NK-92 (cell line): ENCODE measurements around the gene RASGRP2.

Experiments used
- DNase-seq: peaks from one replicate; lab custom pipeline; 2025; ENCODE audit not compliant: unreplicated experiment; lab: John Stamatoyannopoulos, UW

Gene RASGRP2

DNA sequence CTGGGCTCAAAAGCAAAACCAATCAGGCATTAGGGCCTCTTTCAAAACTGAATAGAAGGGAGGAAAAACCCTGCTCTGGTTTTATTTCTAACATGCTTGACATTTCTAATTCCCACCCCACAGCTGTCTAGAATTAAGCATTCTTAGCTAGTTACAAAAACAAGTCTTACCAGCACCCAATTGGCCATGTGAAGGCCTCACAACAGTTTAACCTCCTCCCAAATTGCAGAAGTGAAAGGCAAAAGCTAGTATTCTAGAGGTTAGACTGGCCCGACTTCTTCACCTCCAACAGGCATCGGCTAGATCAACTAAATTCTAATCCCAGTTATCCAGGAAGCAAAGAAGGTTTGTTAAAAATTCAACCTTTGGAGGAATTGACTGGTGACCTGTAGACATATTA lies 27.9 kb upstream of the RASGRP2 start:
- no peak for DNase-seq

DNA sequence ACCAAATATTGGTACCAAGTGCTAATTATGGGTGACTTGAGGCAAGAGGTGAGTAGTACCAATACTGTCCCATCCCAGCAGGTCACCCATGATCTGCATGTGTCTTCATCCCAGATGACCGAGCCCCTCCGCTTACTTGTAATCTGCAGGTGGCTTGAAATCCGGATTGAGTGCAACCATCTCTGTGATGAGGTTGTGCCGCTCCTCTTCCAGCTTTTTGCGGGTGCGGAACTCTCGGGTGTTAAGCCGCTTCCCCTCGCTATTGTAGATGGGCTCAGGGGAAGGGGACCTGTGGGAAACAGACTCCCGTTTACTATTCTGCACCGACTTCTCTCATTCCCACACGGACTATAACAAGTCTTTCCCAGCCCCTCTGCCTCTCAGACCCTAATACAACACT lies 26.2 kb upstream of the RASGRP2 start:
- no peak for DNase-seq

DNA sequence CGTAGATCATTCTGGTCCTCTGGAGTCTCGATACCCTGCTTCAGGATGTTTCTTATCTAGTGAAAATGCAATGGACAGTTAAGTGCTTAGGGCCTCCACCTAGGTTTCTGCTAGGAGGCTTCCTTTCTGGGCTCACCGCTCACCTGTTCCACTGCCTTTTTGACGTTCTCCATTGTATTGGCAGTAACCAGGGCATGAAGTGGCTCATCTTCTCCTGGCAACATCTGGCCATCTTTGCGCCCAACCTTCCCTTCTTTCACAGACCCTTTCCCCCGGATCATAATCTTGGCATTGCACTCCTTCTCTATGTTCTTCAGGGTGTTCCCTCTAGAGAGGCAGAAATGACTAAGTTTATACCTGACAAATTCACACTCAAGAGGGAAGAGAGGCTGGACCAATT lies 25.3 kb upstream of the RASGRP2 start:
- DNase-seq: no peak

DNA sequence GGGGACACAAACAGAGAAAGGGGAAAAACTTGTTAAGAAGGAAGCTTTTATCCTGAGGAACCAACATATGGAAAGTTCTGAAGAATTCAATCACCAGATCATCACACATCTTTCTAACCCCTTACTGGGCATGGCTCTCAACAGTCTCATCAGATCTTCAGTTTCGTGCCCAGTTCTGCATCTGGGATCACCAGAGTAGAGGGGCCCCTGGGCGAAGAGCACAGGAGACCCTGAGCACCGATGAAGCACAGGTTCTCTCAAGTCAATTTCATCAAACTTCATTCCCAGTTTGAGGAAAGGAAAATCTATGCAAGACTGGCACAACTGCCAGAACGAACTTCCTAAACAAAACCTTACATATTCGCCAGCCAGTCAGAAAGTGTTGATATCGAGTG lies 24.4 kb upstream of the RASGRP2 start:
- DNase-seq: no peak

DNA sequence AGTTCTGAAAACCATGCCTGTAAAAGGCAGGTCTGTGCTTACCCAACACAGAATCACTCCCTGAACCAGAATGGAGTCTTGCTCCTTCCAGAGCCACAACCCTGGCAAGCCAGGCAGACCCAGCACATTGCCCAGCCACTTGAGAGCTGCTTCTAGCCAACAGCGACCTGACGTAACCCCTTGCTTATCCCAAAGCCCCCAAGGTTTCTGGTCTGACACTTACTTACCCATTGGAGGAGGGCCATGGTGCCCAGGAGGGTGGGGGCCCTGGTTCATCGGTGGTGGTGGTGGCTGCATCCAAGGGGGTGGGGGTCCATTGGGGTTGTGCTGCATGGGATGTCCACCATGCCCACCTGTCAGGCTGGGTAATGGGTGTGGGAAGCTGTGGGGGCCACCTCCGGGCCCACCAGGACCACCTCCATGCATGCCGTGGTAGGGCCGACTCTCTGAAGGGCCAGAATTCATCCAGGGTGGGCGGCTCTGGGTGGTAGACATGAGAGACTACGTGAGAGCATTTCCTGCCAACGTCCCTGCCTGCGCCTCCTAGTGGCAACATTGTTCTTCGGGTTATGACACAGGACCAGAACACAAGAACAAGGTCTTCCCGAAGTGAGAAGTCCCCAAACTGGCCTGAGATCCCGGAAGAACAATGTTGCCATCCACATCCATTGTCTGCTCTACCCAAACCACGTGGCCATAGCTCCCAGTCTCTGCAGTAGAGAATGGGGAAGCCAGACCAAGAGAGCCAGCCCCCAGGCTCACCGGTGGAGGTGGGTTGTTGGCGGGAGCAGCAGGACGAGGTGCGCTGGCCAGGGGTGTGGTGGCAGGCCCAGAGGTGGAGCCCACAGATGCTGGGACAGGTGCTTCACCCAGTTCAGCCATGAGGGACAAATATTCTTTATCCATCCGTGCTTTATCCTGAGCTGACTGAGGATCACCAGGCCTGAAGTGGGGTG lies 23.7 kb upstream of the RASGRP2 start:
- DNase-seq: no peak

DNA sequence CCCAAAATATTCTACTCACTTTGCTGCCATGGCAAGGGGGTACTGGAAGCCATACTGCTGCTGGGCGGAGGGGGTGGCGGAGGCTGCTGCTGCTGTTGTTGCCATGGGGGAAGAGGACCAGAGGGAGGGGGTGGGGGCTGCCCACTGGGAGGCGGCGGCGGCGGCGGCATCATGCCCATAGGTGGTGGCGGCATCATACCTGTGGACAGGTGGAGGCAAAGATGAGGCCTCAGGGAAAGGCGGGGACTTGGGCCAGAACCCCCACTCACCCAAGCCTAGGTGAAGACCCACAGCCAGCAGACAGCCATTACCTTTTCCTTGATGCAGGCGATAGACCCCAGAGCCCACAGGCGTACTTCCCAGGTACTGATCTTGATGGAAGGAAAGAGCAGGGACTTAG lies 22.9 kb upstream of the RASGRP2 start:
- DNase-seq: no peak

DNA sequence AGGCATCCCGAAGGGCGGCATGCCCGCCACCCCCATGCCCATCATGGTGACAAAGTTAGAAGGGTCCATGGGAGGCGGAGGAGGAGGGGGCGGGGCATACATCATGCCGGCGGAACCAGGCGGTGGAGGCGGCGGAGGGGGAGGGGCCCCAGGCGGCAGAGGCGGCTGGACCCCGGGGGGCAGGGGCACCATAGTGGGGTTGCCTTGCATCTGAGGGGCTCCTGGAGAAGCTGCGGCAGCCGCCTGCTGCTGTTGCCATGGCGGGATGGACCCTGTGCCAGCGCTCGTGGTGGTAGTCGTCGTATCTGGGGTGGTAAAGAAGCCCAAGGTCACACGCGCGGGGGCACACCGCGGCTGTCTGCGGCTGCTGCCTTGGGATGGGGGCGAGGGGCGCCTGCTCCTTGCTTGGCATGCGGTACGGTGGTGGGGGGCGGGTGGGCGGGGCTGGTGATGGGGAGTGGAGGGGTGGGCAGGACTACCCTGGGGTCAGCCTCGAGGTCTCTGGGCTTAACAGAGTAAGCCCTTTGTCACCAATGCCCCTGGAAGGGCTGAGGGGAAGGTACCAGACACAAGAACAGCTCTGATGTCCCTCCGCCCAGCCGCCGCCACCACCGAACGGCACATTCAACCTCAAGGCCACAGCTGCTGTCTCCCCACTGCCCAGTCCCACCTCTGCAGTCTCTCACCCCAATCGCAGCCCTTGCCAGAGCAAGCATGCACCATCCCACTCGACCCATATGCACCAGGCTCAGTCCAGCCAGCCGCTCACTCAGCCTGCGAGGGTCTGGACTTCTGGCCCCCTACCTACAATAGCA lies 22.1 kb upstream of the RASGRP2 start:
- no peak for DNase-seq

DNA sequence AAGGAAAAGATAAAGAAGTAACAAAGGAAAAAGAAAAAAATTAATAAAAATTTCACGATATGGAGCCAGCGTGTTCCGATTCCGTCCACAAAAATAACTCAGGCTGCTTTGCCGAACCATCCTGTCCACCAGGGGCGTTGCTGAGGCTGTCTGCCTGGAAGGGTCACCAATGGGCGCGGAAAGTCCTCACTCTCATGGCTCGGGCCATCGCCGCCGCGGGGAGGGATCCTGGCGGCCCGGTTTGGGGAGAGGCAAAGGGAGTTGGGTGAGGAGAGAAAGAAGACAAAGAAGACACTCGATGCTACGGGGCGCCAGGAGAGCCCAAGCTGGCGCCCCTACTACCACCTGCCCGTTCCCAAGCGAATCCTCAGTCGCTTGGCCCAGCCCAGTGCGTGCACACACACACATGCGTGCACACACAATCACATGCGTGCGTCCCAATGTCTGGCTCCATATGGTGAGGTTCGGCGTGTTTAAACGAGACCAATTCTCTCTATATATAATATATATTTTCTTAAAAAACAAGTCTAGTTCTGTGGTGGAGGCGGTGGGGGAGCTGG lies 21.4 kb upstream of the RASGRP2 start:
- DNase-seq: no peak

DNA sequence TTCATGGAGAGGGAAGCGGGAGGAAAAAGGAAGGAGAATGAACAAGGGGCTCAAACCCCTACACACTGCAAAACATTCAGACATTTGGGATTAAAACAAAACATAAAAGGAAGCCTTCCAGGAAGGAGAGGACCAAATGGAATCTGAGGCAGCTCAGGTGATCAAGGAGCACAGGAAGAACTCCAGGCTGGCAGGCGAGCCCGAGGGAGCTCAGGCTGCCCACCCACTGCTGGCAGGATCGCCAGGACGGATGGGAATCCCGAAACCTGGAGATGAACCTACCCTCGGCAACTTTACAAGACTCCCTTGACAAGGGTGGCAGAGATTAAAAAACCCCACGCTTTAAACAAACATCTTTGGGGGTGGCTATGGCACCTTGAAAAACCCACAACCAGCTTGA lies 20.8 kb upstream of the RASGRP2 start:
- no peak for DNase-seq

DNA sequence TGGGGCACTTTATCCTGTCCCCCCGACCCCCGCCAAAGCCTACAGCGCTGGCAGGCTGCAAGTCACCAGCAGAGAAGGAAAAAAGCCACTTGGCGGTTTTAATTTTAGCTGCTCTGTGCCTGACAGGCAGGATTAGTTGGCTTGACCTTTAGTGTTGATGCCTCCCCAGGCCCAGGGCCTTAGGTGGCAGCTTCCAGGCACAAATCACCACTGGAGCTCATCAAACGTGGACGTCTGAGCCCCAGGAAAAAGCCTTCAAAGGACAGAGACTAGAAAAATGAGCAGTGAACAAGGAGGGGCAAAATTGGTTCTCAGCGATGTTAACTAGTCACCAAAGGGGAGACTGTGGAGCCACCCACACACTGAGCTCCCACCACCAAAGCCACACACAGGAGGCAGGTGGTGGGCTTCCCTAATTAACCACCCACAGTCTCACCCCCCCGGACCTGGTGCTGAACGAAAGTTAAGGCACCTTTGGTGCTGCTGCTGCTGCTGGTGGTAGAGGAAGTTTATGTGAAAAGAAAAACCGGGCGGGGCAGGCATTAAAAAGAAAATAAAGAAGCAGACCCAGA lies 20.2 kb upstream of the RASGRP2 start:
- no peak for DNase-seq

DNA sequence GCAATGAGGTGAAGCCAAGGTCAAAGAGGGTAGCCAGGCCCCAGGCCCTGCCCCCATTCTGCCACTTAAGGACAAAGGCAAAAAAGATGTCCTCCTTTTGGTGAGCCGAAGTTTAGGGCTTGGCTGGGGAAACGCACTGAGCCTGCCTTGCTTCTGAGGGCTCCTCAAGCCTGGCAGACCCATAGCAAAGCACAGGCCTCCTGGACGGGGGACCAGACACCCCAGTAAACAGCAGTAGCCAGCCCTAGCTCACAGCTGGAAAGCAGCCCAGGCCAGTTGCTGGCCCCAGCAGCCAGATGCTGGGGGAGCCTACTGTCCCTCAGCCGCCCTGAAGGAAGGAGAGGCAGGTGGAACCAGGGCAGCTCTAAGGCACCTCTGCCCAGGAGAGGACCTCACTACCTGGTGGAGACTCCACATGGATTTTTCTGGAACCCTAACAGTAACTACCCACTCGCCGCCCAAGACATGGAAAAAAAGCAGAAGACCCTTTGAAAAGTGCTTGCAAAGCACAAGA lies 19.6 kb upstream of the RASGRP2 start:
- DNase-seq: no peak

DNA sequence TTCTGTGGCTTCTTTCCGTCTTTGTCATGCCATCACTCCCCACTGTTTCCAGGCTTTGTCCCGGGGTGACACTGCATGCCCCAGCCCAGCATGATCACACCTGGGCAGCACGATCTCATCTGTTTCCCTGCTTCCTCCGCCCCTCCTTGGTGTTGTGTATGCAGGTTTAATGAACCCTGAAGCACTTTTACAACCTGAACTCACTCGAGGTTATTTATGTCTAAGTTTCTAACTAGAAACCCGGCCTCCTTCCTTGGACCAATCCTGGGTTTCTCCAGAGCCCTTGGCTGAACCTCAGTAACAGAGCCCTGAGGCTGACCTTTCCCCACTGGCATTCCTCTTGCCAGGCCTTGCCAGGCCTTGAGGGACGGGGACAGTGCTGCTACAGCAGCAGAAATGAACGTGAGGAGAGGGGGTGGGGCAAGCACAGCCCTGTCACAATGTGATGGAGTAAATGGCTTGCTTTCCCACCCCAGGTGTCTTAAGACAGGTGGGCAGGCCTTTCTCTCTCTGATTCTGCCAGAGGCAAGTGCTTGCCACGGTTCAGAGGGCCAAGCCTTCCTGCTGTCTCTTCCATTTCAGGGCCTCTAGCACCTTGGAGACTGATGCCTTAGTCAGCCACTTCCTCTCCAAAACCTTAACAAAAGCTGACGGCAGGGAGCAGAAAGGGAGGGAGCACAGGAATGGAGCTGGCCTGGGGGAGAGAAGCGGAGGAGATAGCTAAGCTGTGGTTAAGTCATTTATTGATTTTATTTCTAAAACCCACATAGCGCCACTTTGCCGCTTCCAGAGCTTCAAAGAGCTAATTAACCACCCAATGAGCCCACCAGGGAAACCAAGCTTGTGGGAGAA lies 19.0 kb upstream of the RASGRP2 start:
- DNase-seq: no peak

DNA sequence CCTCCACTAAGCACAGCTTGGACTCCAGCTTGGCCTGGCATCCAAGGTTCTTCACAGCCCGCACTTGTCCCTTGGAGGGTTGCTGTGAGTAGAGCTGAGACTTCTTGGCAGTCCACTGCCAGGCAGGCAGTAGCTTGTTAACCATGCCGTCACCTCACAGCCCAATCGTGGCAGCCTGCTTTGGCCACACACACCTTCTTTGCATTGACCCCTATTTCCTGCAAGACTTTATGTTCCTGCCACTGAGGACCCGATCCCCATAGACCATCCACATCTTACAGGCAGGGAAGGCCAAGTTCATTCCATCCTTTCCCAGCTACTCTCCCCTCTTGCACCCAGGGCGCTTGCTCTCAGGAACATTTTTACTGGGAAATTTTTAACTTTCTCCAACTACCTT lies 18.3 kb upstream of the RASGRP2 start:
- no peak for DNase-seq

DNA sequence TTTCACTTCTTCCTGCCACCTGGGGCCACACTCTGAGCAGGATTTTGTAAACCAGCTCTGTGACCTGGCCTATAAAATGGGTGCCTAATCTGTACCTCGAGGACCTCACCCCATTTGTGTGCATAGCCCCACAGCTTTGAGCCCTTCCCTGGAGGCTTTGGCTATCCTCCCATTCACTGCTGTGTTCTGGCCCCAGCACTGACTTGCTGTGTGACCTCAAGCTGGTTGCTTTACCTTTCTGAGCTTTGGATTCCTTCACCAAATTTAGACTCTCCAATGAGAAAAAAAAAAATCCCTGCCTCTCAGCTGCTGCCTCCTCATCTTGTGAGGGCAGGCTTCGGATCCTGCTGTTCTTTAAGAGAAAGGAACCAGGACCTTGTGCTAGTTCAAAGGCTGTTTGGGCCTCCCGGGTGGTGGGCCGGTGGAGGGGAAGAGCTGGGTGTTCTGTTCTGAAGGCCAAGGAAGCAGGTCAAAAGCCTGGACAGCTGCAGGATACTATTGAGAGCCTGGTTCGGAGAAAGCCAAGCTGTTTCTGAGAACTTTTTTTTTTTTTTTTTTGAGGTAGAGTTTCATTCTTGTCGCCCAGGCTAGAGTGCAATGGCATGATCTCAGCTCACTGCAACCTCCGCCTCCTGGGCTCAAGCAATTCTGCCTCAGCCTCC lies 16.9 kb upstream of the RASGRP2 start:
- DNase-seq: no peak

DNA sequence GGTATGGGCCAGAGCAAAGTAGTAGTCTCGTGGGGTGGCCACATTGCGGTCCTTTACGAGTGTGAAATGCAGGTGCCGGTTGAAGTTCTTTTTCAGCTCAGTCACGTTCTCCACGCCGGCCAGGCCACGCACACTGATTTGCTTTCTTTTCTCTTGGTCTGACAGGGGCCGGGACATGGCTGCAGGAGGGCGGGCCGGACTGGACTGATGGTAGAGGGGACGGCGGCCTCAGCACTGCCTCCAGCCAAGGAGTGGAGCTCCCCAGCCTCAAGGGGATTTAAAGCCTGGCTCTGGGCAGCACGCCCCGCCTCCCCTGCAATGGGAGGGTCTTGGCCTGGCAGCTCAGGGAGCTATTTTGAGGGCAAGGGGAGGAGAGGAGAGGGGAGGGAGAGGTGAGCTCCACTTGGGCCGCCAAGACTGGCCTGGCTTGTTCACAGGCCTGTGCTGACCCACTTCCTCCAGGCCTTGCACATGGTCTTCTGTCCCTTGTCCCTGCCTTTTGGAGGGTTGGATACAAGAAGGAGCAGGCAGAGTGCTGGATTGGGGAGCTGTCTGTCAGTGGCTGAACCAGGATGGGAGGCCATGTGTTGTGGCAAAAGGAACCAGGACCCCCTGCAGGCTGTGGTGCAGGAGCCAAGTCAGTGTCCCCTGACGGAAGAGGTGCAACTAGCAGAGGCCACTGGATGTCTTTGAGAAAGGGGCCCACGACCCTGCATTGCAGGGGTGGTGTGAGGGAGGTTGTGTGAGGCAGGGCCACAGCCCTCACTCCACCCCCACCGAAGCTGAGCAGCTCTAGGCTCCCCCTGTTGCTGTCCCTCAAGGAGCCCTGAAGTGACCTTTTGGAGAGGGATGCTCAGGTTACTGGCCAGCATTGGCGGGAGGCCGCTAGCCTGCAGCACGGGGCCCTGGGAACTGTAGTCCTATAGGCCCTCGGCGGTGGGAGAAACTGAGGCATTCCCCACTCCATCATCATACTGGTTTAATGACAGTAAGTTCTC lies 16.1 kb upstream of the RASGRP2 start, which contains the start of gene PYGM:
Gene PYGM (minus strand): TSS at position 253 of the 998 bp plus-strand sequence. CDS start 76 bp downstream, at position 177.
- DNase-seq: no peak

DNA sequence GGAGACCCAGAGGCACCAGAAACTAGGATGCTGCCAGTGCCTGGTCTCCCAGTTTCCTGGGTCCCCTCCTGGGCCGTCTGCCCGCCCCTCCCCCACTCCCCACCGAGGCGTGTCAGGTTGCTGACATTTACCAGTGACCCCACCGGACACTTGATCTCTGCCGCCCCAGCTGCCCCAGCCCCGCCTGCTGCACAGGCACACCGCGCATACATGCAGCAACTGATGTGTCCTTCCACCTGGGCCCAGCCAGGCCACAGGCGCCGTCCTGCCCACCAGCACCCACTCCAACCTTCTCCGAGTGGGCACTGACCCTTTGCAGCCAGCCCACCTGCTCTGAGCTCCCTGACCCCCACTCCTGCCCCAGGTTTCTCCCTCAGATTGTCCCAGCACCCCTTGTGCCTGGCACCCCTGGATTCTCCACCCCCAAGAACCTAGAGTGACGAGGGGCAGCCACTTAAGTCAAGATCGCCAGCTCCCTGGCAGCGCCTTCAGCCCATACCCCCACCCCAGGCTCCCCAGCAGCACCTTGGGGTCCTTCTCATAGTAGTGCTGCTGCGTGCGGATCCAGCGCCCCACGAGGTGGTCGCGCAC lies 15.3 kb upstream of the RASGRP2 start:
- no peak for DNase-seq

DNA sequence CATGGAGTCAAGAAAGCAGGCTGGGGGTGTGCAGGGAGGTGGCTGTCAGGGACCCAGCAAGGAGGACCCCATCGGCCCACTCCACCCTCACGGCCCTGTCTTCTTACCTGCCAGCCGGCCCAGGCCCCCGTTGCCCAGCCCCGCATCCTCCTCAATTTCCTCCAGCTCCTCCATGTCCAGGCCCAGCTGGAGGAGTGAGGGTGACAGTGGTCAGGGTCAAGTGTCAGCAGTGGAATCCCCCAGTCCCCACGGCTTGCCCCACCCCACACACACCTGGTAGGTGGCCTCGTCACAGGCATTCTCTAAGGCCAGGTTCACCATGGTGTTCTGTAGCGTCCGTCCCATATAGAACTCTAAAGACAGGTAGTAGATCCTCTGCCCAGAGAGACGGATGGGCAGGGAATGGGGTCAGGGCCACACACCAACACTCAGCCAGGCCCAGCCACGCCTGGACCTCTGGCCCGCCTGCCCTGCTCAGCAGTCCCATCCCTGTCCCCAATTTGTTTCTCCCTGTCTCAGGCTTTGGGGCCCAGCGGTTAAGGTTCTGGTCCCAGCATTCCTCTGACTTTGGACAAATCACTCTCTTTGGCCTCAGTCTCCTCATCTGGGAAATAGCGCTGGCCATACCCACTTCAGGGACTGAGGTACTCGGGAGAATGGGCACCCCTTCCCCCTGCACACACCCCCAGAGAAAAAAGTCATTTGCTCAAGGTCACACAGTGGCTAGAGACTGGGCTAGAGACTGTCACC lies 14.6 kb upstream of the RASGRP2 start:
- no peak for DNase-seq
